HG03103 (cell line): ENCODE data around the gene TBC1D32.
"Not testable (repeated sequence)": the region's sequence is repeated elsewhere in the genome, so short reads cannot be mapped to it uniquely, and the experiment has no call there.

Source experiments
- ATAC-seq: cut with Tn5 transposase; IDR thresholded peaks from one replicate; pipeline ENCODE4 v1.9.1; 2021; ENCODE audit warnings: low read depth; ENCODE audit not compliant: unreplicated experiment

Gene TBC1D32

GRCh38 chr6:121334299-121335086 is at the start of gene TBC1D32:
Gene TBC1D32, minus strand, starts transcription at chr6:121334480. Its CDS starts 50 bp downstream, at chr6:121334430.
- ATAC-seq = peak; percentile 87

GRCh38 chr6:121383478-121383877 is 49.2 kb upstream of the TBC1D32 start:
- no peak for ATAC-seq

- ATAC-seq = no peak
These were observed 48.3 kb upstream of the TBC1D32 start for GRCh38 chr6:121382467-121383121.

GRCh38 chr6:121376411-121376810 is 42.1 kb upstream of the TBC1D32 start:
- no peak for ATAC-seq

- ATAC-seq = not testable (repeated sequence)
These were observed 39.9 kb upstream of the TBC1D32 start for GRCh38 chr6:121374219-121374618.

- no peak for ATAC-seq
These were observed 31.5 kb upstream of the TBC1D32 start for GRCh38 chr6:121365536-121366521.

GRCh38 chr6:121356575-121356974 is 22.3 kb upstream of the TBC1D32 start:
- ATAC-seq = no peak

- ATAC-seq = no peak
These were observed 20.5 kb upstream of the TBC1D32 start for GRCh38 chr6:121354764-121355163.

- no peak for ATAC-seq
These were observed 18.7 kb upstream of the TBC1D32 start for GRCh38 chr6:121352941-121353340.

- ATAC-seq = no peak
These were observed 17.6 kb upstream of the TBC1D32 start for GRCh38 chr6:121351916-121352315.

- ATAC-seq = no peak
These were observed 15.3 kb upstream of the TBC1D32 start for GRCh38 chr6:121349596-121349995.

- ATAC-seq = no peak
These were observed 13.2 kb upstream of the TBC1D32 start for GRCh38 chr6:121347484-121347883.

GRCh38 chr6:121344539-121344938 is 10.3 kb upstream of the TBC1D32 start:
- no peak for ATAC-seq

GRCh38 chr6:121339639-121340226 is 5.5 kb upstream of the TBC1D32 start:
- no peak for ATAC-seq

GRCh38 chr6:121338956-121339355 is 4.7 kb upstream of the TBC1D32 start:
- ATAC-seq = no peak

- ATAC-seq = no peak
These were observed 4.1 kb upstream of the TBC1D32 start for GRCh38 chr6:121338366-121338765.

GRCh38 chr6:121335087-121336008 is 1.1 kb upstream of the TBC1D32 start:
- peak; percentile 3 for ATAC-seq

GRCh38 chr6:121333694-121334093 is 586 bp downstream of the TBC1D32 start:
- not testable (repeated sequence) for ATAC-seq

GRCh38 chr6:121333196-121333595 is 1.1 kb downstream of the TBC1D32 start:
- no peak for ATAC-seq
